HG02870 (cell line): ENCODE results near the gene PALD1.
A peak's percentile ranks its signal among the peaks of the same experiment; 100 is the strongest.

ENCODE experiments used
- ATAC-seq: cut with Tn5 transposase; IDR thresholded peaks from one replicate; pipeline ENCODE4 v1.9.1; 2021; ENCODE audit warnings: mild to moderate bottlenecking, moderate library complexity; ENCODE audit not compliant: unreplicated experiment

Gene PALD1

GRCh38 chr10:70504521-70505358, 26.2 kb downstream of the PALD1 start:
- no peak for ATAC-seq

DNA sequence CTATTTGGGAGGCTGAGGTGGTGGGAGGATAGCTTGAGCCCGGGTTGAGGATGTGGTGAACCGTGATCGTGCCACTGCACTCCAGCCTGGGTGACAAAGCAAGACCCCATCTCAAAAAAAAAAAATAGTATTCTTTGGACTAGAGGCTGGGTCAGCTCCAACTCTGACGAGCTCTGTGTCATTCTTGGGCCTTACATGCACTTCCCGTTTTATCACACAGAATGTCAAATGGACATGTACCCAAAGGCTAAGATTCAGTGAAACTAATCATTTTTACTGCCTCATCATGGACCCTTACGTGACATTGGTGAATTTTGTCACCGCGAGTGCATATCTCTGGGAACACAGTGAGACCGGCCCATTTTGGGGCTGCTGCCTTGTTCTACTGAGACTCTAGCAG, 27.3 kb downstream of the PALD1 start:
- ATAC-seq: no peak

- ATAC-seq: no peak
Observed at GRCh38 chr10:70507966-70508365, 29.4 kb downstream of the PALD1 start.

GRCh38 chr10:70508912-70509756, 30.6 kb downstream of the PALD1 start:
- no peak for ATAC-seq

DNA sequence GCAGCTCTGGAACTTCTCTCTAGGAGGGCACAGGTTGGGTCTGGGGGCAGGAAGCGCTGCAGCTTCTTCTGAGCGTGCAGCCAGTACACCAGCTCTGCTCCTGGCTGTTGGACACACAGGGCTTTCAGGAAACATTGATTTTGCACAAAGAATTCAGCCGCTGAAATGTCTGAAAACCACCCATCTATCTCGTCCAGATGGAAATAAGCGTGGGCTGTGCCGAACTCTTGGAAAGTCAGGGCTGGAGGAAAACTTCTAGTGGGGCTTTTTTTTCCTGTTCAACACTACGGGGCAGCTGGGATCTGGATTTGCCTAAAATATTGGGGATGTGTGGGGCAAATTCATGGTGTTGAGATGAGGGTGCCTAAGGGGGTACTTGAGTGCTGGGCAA, 31.2 kb downstream of the PALD1 start:
- ATAC-seq: no peak

GRCh38 chr10:70510453-70510852, 31.9 kb downstream of the PALD1 start:
- no peak for ATAC-seq

DNA sequence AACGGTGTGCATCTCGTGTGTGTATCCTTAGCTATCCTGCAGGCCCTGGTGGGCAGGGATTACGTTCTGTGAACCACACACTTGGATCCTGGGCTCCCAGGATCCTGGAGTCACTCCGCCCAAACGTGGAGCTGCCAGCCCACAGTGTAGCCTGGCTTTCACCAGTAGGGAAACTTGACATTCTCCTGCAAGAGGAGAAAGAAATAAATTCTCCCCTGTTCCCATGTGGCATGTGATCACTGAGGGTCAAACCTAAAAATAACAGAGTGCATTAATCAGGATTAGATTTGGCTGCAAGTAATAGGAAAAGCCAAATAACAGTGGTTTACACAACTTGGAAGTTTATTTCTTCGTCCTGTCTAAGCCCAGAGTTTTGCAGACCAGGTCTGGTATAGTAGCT, 32.3 kb downstream of the PALD1 start:
- no peak for ATAC-seq

DNA sequence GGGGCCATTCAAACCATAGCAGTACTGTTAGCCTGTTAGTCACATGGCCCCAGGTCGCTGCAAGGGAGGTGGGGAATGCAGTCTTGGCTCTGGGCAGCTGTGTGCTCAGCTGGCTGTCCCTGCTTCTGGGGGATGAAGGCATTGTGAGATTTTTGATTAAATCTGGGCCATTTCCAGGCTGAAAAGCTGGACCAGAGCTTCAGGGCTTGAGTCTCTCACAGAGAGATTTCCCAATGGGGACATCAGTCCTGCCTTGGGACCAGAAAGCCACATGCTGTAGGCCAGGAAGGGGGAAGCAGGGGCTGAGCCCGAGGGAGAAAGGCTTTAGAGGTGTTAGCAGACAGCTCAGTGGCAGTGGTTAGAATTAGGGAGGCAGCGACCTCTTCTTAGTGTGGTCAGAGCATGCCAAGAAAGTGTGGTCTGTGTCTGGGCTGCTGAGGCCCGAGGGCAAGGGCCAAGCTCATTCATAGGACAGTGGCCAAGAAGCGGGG, 33.6 kb downstream of the PALD1 start:
- ATAC-seq: no peak

GRCh38 chr10:70513848-70514309, 35.3 kb downstream of the PALD1 start:
- ATAC-seq: peak; percentile 96

GRCh38 chr10:70514591-70514990, 36.0 kb downstream of the PALD1 start:
- ATAC-seq: no peak

DNA sequence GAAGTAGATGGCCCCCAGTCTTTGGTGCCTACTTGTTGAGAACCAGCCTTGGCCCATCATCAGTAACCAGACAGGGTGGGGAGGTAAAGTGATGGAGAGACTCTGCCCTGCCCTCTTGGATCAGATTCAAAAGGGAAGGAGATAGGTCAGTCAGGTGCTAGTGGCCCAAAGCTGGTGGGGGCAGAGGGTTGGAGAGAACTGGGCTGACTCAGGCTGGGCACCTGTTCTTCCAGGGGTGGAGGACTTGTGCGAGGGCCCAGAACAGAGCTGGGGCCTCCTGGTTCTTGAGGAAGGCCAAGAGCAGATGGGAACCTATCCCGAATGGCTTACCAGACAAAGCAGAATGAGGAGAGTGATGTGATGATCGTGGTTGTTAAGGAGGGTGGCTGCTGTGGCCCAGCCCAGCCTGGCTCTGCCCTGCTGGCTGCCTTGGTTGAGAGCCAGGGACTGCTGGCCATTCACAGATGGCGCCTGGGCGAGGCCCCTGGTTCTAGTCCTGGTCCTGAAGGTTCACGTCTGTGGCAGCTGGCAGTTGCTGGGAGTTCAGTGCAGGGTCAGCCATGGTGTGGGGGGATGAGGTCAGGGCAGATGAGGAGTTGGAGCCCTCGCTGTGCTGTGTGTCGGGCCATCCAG, 36.6 kb downstream of the PALD1 start:
- no peak for ATAC-seq

- ATAC-seq: no peak
Observed at GRCh38 chr10:70518695-70519094, 40.1 kb downstream of the PALD1 start.

DNA sequence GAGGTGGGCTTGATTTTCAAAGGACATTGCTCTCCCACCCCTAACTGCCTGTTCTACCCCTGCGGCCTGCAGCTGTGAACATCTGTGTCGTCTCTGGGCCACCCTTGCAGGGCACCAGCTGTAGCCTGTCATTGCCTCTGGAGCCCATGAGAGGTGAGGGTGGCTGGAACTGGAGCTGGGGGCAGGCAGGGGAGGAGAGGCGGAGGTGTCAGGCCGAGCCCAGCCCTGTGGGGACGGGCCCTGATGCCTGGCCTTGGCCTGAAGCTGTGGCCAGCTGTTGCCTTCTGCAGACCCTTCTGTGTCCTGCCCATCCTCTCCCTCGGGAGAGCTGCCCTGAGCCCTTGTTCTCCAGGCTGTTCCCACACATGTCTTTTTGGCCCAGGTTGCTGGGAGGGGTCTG, 44.5 kb downstream of the PALD1 start:
- no peak for ATAC-seq

- no peak for ATAC-seq
Observed at GRCh38 chr10:70523549-70523948, 45.0 kb downstream of the PALD1 start.

- no peak for ATAC-seq
Observed at GRCh38 chr10:70528314-70528713, 49.7 kb downstream of the PALD1 start.

GRCh38 chr10:70528741-70529362, 50.3 kb downstream of the PALD1 start:
- no peak for ATAC-seq

DNA sequence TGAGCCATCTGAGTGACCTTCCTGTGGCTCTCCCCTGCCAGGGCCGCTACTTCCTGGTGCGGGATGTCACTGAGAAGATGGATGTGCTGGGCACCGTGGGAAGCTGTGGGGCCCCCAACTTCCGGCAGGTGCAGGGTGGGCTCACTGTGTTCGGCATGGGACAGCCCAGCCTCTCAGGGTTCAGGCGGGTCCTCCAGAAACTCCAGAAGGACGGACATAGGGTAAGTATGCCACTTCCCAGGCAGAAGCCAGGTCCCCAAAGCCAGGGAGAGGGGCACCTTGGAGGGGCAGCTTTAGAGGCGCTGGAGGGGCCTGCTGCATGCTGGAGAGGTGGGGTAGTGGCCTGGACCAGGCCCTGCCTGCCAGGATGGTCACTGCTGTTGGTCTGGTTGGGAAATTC, 51.3 kb downstream of the PALD1 start:
- no peak for ATAC-seq

GRCh38 chr10:70530315-70530714, 51.7 kb downstream of the PALD1 start:
- ATAC-seq: no peak

DNA sequence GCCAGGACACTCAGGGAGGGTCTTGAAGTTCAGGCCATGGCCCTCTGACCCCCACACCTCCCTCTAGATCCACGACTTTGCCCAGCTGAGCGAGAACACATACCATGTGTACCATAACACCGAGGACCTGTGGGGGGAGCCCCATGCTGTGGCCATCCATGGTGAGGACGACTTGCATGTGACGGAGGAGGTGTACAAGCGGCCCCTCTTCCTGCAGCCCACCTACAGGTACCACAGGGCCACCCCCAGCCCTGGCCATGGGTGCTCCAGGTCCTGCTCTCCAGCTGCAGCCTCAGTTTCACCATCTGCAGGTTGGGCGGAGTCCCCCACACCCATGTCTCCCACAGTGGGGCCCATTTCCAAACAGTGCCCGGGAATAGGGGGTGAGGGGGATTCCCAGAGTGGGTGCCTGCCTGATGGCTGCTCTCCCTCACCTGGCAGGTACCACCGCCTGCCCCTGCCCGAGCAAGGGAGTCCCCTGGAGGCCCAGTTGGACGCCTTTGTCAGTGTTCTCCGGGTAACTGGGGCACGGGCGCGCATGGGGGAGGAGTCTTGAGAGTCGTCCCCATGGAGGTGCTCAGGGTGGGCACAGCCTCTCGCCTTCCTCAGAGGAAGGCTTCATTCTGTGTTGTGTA, 54.1 kb downstream of the PALD1 start:
- no peak for ATAC-seq

DNA sequence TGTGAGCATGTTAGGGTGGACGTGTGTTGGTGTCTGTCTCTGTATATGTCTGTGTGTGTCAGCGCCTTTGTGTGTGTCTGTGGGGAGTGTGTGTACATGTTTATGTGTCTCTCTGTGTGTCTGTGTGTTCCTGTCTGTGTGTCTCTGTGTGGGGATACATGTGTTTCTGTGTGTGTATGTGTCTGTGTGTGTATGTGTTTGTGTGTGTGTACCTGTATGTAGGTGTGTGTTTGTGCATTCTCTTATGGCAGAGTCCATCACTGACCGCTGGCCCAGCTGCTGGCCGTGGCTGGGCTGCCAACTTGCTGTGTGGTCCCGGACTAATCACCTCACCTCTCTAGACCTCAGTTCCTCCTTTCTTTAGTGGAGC, 54.6 kb downstream of the PALD1 start:
- ATAC-seq: no peak

- no peak for ATAC-seq
Observed at GRCh38 chr10:70534281-70534680, 55.7 kb downstream of the PALD1 start.
